Activated CD4-positive, CD25-positive, alpha-beta regulatory T cell treated with anti-CD3 and anti-CD28 coated beads, Interleukin-2, amount 50 U/mL, for 24 hours (primary cell): ENCODE results near the gene TESPA1.
A peak's percentile ranks its signal among the peaks of the same experiment; 100 is the strongest.
"Not testable (repeated sequence)": the region's sequence is repeated elsewhere in the genome, so short reads cannot be mapped to it uniquely, and the experiment has no call there.

Source experiments
- ATAC-seq, 2 donors: fragments of 150-1000 bp; cut with Tn5 transposase; one replicate each; pipeline ENCODE4 v1.10.0; 2021; ENCODE audit warnings: mild to moderate bottlenecking in 1 of 2, moderate library complexity in 1 of 2

TESPA1 gene

GRCh38 chr12:54945082-54945481 is 39.5 kb downstream of the TESPA1 start:
- ATAC-seq, result no peak

- ATAC-seq, result not testable (repeated sequence)
Observed at GRCh38 chr12:54943292-54943691, 41.3 kb downstream of the TESPA1 start.

GRCh38 chr12:54941659-54942058 is 42.9 kb downstream of the TESPA1 start:
- no peak for ATAC-seq

GRCh38 chr12:54940727-54941315 is 43.7 kb downstream of the TESPA1 start:
- no peak for ATAC-seq

GRCh38 chr12:54937929-54938328 is 46.6 kb downstream of the TESPA1 start:
- ATAC-seq, result no peak

- ATAC-seq, result no peak
Observed at GRCh38 chr12:54937376-54937775, 47.2 kb downstream of the TESPA1 start.

GRCh38 chr12:54936736-54937135 is 47.8 kb downstream of the TESPA1 start:
- no peak for ATAC-seq

- peak; percentile 90 to 94 for ATAC-seq
Observed at GRCh38 chr12:54935235-54935951, 49.2 kb downstream of the TESPA1 start.

- ATAC-seq, result no peak
Observed at GRCh38 chr12:54934419-54934818, 50.1 kb downstream of the TESPA1 start.

GRCh38 chr12:54933376-54933775 is 51.2 kb downstream of the TESPA1 start:
- ATAC-seq, result peak; percentile 60 to 62

GRCh38 chr12:54932691-54933090 is 51.9 kb downstream of the TESPA1 start:
- ATAC-seq, result no peak

- ATAC-seq, result no peak
Observed at GRCh38 chr12:54932038-54932437, 52.5 kb downstream of the TESPA1 start.

- ATAC-seq, result no peak
Observed at GRCh38 chr12:54929998-54930397, 54.6 kb downstream of the TESPA1 start.

GRCh38 chr12:54926246-54926645 is 58.3 kb downstream of the TESPA1 start:
- ATAC-seq, result no peak

- no peak for ATAC-seq
Observed at GRCh38 chr12:54924972-54925707, 59.4 kb downstream of the TESPA1 start.

GRCh38 chr12:54917001-54917488 is 67.5 kb downstream of the TESPA1 start:
- ATAC-seq, result no peak
